ENCODE data around the gene ZNF763. TPM values are rescaled to one million over a fixed set of nuclear protein-coding genes. Genes with fewer than 3 reads are reported as not detected.
A peak's percentile ranks its signal among the peaks of the same experiment; 100 is the strongest.

ZNF763 gene
- total RNA-seq, 4 donors from 2014 or later: 7.4 to 14.4 (median 10.3) TPM

- DNase-seq: no peak
- Histone ChIP-seq H3K9me3 (no peaks in the 10 kb centered on the region), H3K27ac (no peak overlapping the region), H3K4me1 (no peaks in the 10 kb centered on the region), H3K36me3 (peaks cover 6 to 10% of the 10 kb centered on the region in 2 donors), H3K27me3 (no peaks in the 10 kb centered on the region), H3K4me3 (replicated peaks in 1 of 3) (no peak overlapping the region)
- no peak for TF ChIP-seq POLR2A (IDR thresholded peaks at IDR 0.05)
- 86 to 87% methylated on average over 5 of the region's 5 CpGs for WGBS, 2 donors
- intact Hi-C loops (cut with DNase I): no loop called here
Observed at GRCh38 chr19:11973019-11973810, 8.4 kb downstream of the ZNF763 start.

- H3K4me1 ChIP-seq: no peaks in the 10 kb centered on the region
- no peaks in the 10 kb centered on the region for H3K9me3 ChIP-seq
- no peak overlapping the region for H3K27ac ChIP-seq
- WGBS, 2 donors: 95 to 96% methylated on average over 9 of the region's 9 CpGs
- no peaks in the 10 kb centered on the region for H3K27me3 ChIP-seq
- H3K4me3 ChIP-seq (replicated peaks in 1 of 3): no peak overlapping the region
- peaks cover 19 to 23% of the 10 kb centered on the region in 2 donors for H3K36me3 ChIP-seq
- intact Hi-C loops (cut with DNase I): no loop called here
- DNase-seq: no peak
- TF ChIP-seq POLR2A (IDR thresholded peaks at IDR 0.05): no peak
- TF ChIP-seq CTCF (IDR thresholded peaks at IDR 0.05): no peak
Observed at GRCh38 chr19:11978492-11979100, 13.8 kb downstream of the ZNF763 start.

- no peak for TF ChIP-seq CTCF (IDR thresholded peaks at IDR 0.05)
- TF ChIP-seq POLR2A (IDR thresholded peaks at IDR 0.05): no peak
- WGBS, 2 donors: 86 to 93% methylated on average over 4 of the region's 4 CpGs
- no peak overlapping the region for H3K27ac ChIP-seq
Observed at GRCh38 chr19:11979527-11979926, 14.7 kb downstream of the ZNF763 start.

GRCh38 chr19:11982526-11982925 is 17.7 kb downstream of the ZNF763 start:
- H3K9me3 ChIP-seq: no peaks in the 10 kb centered on the region
- no peak overlapping the region for H3K4me3 ChIP-seq (replicated peaks in 1 of 3)
- TF ChIP-seq POLR2A (IDR thresholded peaks at IDR 0.05) (no peak), CTCF (IDR thresholded peaks at IDR 0.05) (no peak)
- H3K36me3 ChIP-seq: peaks cover 19 to 20% of the 10 kb centered on the region in 2 donors
- no peak overlapping the region for H3K27ac ChIP-seq
- no peak for DNase-seq
- intact Hi-C loops (cut with DNase I): loop anchor here (10.0 kb wide), 1 partner anchor 188 kb away; the partner anchor contains the start of gene ZNF491
- H3K4me1 ChIP-seq: no peaks in the 10 kb centered on the region
- 93 to 94% methylated on average over 4 of the region's 4 CpGs for WGBS, 2 donors
- no peaks in the 10 kb centered on the region for H3K27me3 ChIP-seq

More at GRCh38 chr19:11979527-11979926, 14.7 kb downstream of the ZNF763 start:
- H3K36me3 ChIP-seq: peaks cover 19 to 23% of the 10 kb centered on the region in 2 donors
- intact Hi-C loops (cut with DNase I): no loop called here
- no peaks in the 10 kb centered on the region for H3K9me3 ChIP-seq
- no peaks in the 10 kb centered on the region for H3K27me3 ChIP-seq
- no peak overlapping the region for H3K4me3 ChIP-seq (replicated peaks in 1 of 3)
- DNase-seq: no peak
- no peaks in the 10 kb centered on the region for H3K4me1 ChIP-seq

GRCh38 chr19:11984986-11985385 is 20.1 kb downstream of the ZNF763 start:
- TF ChIP-seq POLR2A (IDR thresholded peaks at IDR 0.05): no peak
- TF ChIP-seq CTCF (IDR thresholded peaks at IDR 0.05): peak in 2 of 6 experiments; percentile 6 to 26
- H3K4me3 ChIP-seq (replicated peaks in 1 of 3): no peak overlapping the region
- no peaks in the 10 kb centered on the region for H3K36me3 ChIP-seq
- no peaks in the 10 kb centered on the region for H3K4me1 ChIP-seq
- no peaks in the 10 kb centered on the region for H3K9me3 ChIP-seq
- DNase-seq: no peak
- no peak overlapping the region for H3K27ac ChIP-seq
- intact Hi-C loops (cut with DNase I): loop anchor here (5.0 to 10.0 kb wide), 2 partner anchors 103 to 190 kb away; partner anchors contain the start of gene ZNF491
- H3K27me3 ChIP-seq: no peaks in the 10 kb centered on the region
- 21 to 33% methylated on average over 5 of the region's 5 CpGs for WGBS, 2 donors
